H1 (cell line): ENCODE results near the gene MPP3. TPM values are rescaled to one million over a fixed set of nuclear protein-coding genes. Genes with fewer than 3 reads are reported as not detected.

ENCODE experiments used
- ATF3 ChIP-seq: IDR thresholded peaks from 2 replicates; pipeline ENCODE4 v1.6.1; 2011; ENCODE audit warnings: low read depth, mild to moderate bottlenecking, low read length; ENCODE audit not compliant: insufficient read depth
- BCL11A ChIP-seq, 2 experiments: IDR thresholded peaks; one replicate each; pipeline ENCODE4 v1.6.1; 2011; ENCODE audit warnings: low read depth in 2 of 2, low read length in 2 of 2, mild to moderate bottlenecking in 2 of 2
- CBX5 ChIP-seq: fragments of 300-800, 300-1000 bp; sonication (generic); IDR thresholded peaks from 2 replicates; pipeline ENCODE4 v1.7.1; 2016; ENCODE audit warnings: antibody characterized with exemption, low read length, low read depth
- CTBP2 ChIP-seq: IDR thresholded peaks from 2 replicates; pipeline ENCODE4 v1.7.0; 2011; ENCODE audit warnings: borderline replicate concordance, mild to moderate bottlenecking, moderate library complexity, mixed read lengths, low read length; ENCODE audit not compliant: insufficient read depth, insufficient read length
- EP300 ChIP-seq, 2 experiments: IDR thresholded peaks; 1 replicate in 1 of 2; 2 replicates in 1 of 2; pipeline ENCODE4 v1.6.1; 2011 to 2012; ENCODE audit warnings: low read depth in 2 of 2, low read length in 2 of 2, mild to moderate bottlenecking in 2 of 2, borderline replicate concordance in 1 of 2, inconsistent platforms in 1 of 2, moderate library complexity in 1 of 2
- HDAC6 ChIP-seq: IDR thresholded peaks from one replicate; pipeline ENCODE4 v1.7.1; 2012; ENCODE audit warnings: low read depth, mild to moderate bottlenecking, inconsistent platforms, low read length, moderate library complexity
- JUN ChIP-seq: IDR thresholded peaks from 2 replicates; pipeline ENCODE4 v1.6.1; 2011; ENCODE audit warnings: low read depth, mild to moderate bottlenecking, improper control_type of control experiment, low read length
- KDM1A ChIP-seq: fragments of 200-600, 300-600 bp; sonication (generic); IDR thresholded peaks from 2 replicates; pipeline ENCODE4 v1.7.1; 2016; ENCODE audit warnings: mild to moderate bottlenecking, low read length, borderline replicate concordance
- KDM5A ChIP-seq: fragments of 200-600 bp; IDR thresholded peaks from 2 replicates; pipeline ENCODE4 v1.7.1; 2012; ENCODE audit warnings: mild to moderate bottlenecking, low read length, inconsistent platforms, mixed read lengths
- MAX ChIP-seq: IDR thresholded peaks from 2 replicates; pipeline ENCODE4 v1.6.1; 2012; ENCODE audit warnings: inconsistent platforms
- PHF8 ChIP-seq: fragments of 200-600 bp; sonication (generic); conservative IDR thresholded peaks from 2 replicates; pipeline ENCODE4 v1.7.1; 2012; ENCODE audit warnings: low read depth, mild to moderate bottlenecking, inconsistent platforms, low read length, moderate library complexity
- POLR2AphosphoS5 ChIP-seq: IDR thresholded peaks from 2 replicates; pipeline ENCODE4 v1.6.1; 2011; ENCODE audit warnings: low read depth, low read length
- RBBP5 ChIP-seq: IDR thresholded peaks from 2 replicates; pipeline ENCODE4 v1.7.1; 2012; ENCODE audit warnings: low read depth, mild to moderate bottlenecking, inconsistent platforms, low read length, moderate library complexity, borderline replicate concordance
- RXRA ChIP-seq: IDR thresholded peaks from 2 replicates; pipeline ENCODE4 v1.6.1; 2011; ENCODE audit warnings: low read depth, mild to moderate bottlenecking, low read length, moderate library complexity; ENCODE audit not compliant: insufficient read depth
- SAP30 ChIP-seq: fragments of 300-600 bp; sonication (generic); IDR thresholded peaks from 2 replicates; pipeline ENCODE4 v1.7.1; 2012; ENCODE audit warnings: low read length, moderate library complexity, mild to moderate bottlenecking, inconsistent platforms; ENCODE audit not compliant: insufficient read depth, insufficient replicate concordance
- SIN3A ChIP-seq, 2 experiments: IDR thresholded peaks in 1 of 2; conservative IDR thresholded peaks in 1 of 2; 2 replicates each; pipeline ENCODE4 v1.6.1; 2011 to 2012; ENCODE audit warnings: low read length in 2 of 2, improper control_type of control experiment in 1 of 2, low read depth in 1 of 2, mild to moderate bottlenecking in 1 of 2
- SP4 ChIP-seq: IDR thresholded peaks from 2 replicates; pipeline ENCODE4 v1.6.1; 2012; ENCODE audit warnings: low read length, inconsistent platforms
- TAF1 ChIP-seq: IDR thresholded peaks from 2 replicates; pipeline ENCODE4 v1.6.1; 2011; ENCODE audit warnings: mild to moderate bottlenecking, low read depth, low read length
- TEAD4 ChIP-seq: IDR thresholded peaks from 2 replicates; pipeline ENCODE4 v1.6.1; 2012; ENCODE audit warnings: low read depth, low read length, inconsistent platforms, mixed read lengths
- USF2 ChIP-seq: IDR thresholded peaks from 2 replicates; pipeline ENCODE4 v1.6.1; 2011; ENCODE audit warnings: low read length, improper control_type of control experiment
- ZNF274 ChIP-seq: IDR thresholded peaks from 2 replicates; pipeline ENCODE4 v1.7.0; 2012; ENCODE audit warnings: low read length, borderline replicate concordance; ENCODE audit errors: extremely low read depth
- polyA plus RNA-seq, 7 experiments: library from polyadenylated mRNA; depleted of rRNA in 3 of 7; stranded (reverse) in 5 of 7; unstranded in 2 of 7; fragments of >200 nt in 5 of 7; fragments of 200-250 nt in 2 of 7; gene quantifications; 1 replicate in 5 of 7; 2 replicates in 1 of 7; 4 replicates in 1 of 7; pipeline versions ENCODE4 v1.2.1 to v1.2.3, GENCODE V29; 2011 to 2013; ENCODE audit warnings: missing spikeins in 2 of 7, mixed read lengths in 2 of 7
- total RNA-seq: library from RNA; stranded (reverse); fragmentation: NEBNext Ultra II Directional; extraction: Animal tissue kit (Norgen Biotek cat#: 25700); gene quantifications from 2 replicates; pipeline ENCODE4 v1.2.1, GENCODE V29; 2021

Gene MPP3
- total and polyA plus RNA-seq, 2 of the 8 experiments (the other 6 are each of a cell fraction or from before 2014, with no cell fraction given), result 3.1 to 6.1 TPM

GRCh38 chr17:43755389-43755875, 77.5 kb downstream of the MPP3 start (continued):
- TF ChIP-seq HDAC6 (no peak), CTBP2 (no peak), RBBP5 (peak; percentile 59; the same call in 1 of the 2 replicates), CBX5 (no peak), MAX (peak; percentile 95), SP4 (no peak), SIN3A (conservative IDR thresholded peaks at IDR 0.05 in 1 of 2, IDR thresholded peaks at IDR 0.05 in 1 of 2; ENCODE audit: low read depth in 1 of 2, low read length in 2 of 2) (no peak), RXRA (no peak), JUN (no peak), ATF3 (no peak), BCL11A (IDR thresholded peaks at IDR 0.05; ENCODE audit: low read depth in 2 of 2, low read length in 2 of 2) (no peak), KDM1A (peak; percentile 43; the same call in 1 of the 2 replicates), SAP30 (no peak), PHF8 (no peak), ZNF274 (no peak), EP300 (IDR thresholded peaks at IDR 0.05; ENCODE audit: borderline replicate concordance in 1 of 2, low read depth in 2 of 2, low read length in 2 of 2) (no peak), TEAD4 (peak; percentile 23; the same call in 1 of the 2 replicates), KDM5A (no peak), TAF1 (0 out of 2 replicates have a peak, but pooled peaks have one; percentile 39), USF2 (no peak), POLR2AphosphoS5 (no peak)
